ENCODE data around the gene SRPK3. TPM values are rescaled to one million over a fixed set of nuclear protein-coding genes. Genes with fewer than 3 reads are reported as not detected.
"Not testable (repeated sequence)": the region's sequence is repeated elsewhere in the genome, so short reads cannot be mapped to it uniquely, and the experiment has no call there.

The SRPK3 gene
- not detected for total RNA-seq

GRCh38 chrX:153780678-153781427, at the start of gene SRPK3:
Gene SRPK3 (plus strand): TSS chrX:153781041. CDS start chrX:153781087, 46 bp downstream.
- no peak for DNase-seq

- no peak for DNase-seq
Measured at GRCh38 chrX:153731117-153731844, 49.6 kb upstream of the SRPK3 start.

- no peak for DNase-seq
Measured at GRCh38 chrX:153731845-153732215, 49.0 kb upstream of the SRPK3 start.

GRCh38 chrX:153732401-153732800, 48.4 kb upstream of the SRPK3 start:
- no peak for DNase-seq

- no peak for DNase-seq
Measured at GRCh38 chrX:153733651-153734240, 47.1 kb upstream of the SRPK3 start.

- no peak for DNase-seq
Measured at GRCh38 chrX:153734871-153735270, 46.0 kb upstream of the SRPK3 start.

- no peak for DNase-seq
Measured at GRCh38 chrX:153735274-153735673, 45.6 kb upstream of the SRPK3 start.

GRCh38 chrX:153736071-153736820, 44.6 kb upstream of the SRPK3 start:
- DNase-seq: no peak

GRCh38 chrX:153736871-153737441, 43.9 kb upstream of the SRPK3 start:
- no peak for DNase-seq

GRCh38 chrX:153738056-153738605, 42.7 kb upstream of the SRPK3 start:
- DNase-seq: no peak

- no peak for DNase-seq
Measured at GRCh38 chrX:153739754-153740486, 40.9 kb upstream of the SRPK3 start.

- DNase-seq: no peak
Measured at GRCh38 chrX:153740631-153741222, 40.1 kb upstream of the SRPK3 start.

- DNase-seq: no peak
Measured at GRCh38 chrX:153741446-153741845, 39.4 kb upstream of the SRPK3 start.

GRCh38 chrX:153742111-153742510, 38.7 kb upstream of the SRPK3 start:
- not testable (repeated sequence) for DNase-seq

- DNase-seq: not testable (repeated sequence)
Measured at GRCh38 chrX:153742796-153743467, 37.9 kb upstream of the SRPK3 start.

- DNase-seq: not testable (repeated sequence)
Measured at GRCh38 chrX:153743468-153744209, 37.2 kb upstream of the SRPK3 start.

GRCh38 chrX:153744210-153745066, 36.4 kb upstream of the SRPK3 start:
- no peak for DNase-seq

GRCh38 chrX:153745067-153745433, 35.8 kb upstream of the SRPK3 start:
- not testable (repeated sequence) for DNase-seq

GRCh38 chrX:153746359-153746758, 34.5 kb upstream of the SRPK3 start:
- no peak for DNase-seq

All from effector CD4-positive, alpha-beta T cell (primary cell).